Nephron progenitor cell (in vitro differentiated cells): Measurements from ENCODE around the gene TBC1D14.

Source experiments
- DNase-seq: peaks from one replicate; pipeline ENCODE4 v3.0.0; 2021
- H3K27ac Mint-ChIP-seq: 2 replicates; pipeline ENCODE4 v1.8.0; 2021; ENCODE audit warnings: mild to moderate bottlenecking, moderate library complexity, mixed read lengths
- H3K27me3 Mint-ChIP-seq: 2 replicates; pipeline ENCODE4 v1.8.0; 2021; ENCODE audit warnings: mild to moderate bottlenecking, low read depth, mixed read lengths; ENCODE audit not compliant: poor library complexity
- H3K36me3 Mint-ChIP-seq: 2 replicates; pipeline ENCODE4 v1.8.0; 2021; ENCODE audit warnings: low read depth, mixed read lengths
- H3K4me1 Mint-ChIP-seq: 2 replicates; pipeline ENCODE4 v1.8.0; 2021; ENCODE audit warnings: mixed read lengths
- H3K4me3 Mint-ChIP-seq: 2 replicates; pipeline ENCODE4 v1.8.0; 2021; ENCODE audit warnings: mild to moderate bottlenecking, moderate library complexity, mixed read lengths
- H3K9me3 Mint-ChIP-seq: 2 replicates; pipeline ENCODE4 v1.8.0; 2021; ENCODE audit warnings: mild to moderate bottlenecking, moderate library complexity, mixed read lengths
- TF ChIP-seq, protein P1 (sequence below): fragments of 200-600 bp; sonication (generic); IDR thresholded peaks from 2 replicates; pipeline ENCODE4 v1.5.0; 2021; ENCODE audit warnings: antibody characterized with exemption

Gene TBC1D14

DNA sequence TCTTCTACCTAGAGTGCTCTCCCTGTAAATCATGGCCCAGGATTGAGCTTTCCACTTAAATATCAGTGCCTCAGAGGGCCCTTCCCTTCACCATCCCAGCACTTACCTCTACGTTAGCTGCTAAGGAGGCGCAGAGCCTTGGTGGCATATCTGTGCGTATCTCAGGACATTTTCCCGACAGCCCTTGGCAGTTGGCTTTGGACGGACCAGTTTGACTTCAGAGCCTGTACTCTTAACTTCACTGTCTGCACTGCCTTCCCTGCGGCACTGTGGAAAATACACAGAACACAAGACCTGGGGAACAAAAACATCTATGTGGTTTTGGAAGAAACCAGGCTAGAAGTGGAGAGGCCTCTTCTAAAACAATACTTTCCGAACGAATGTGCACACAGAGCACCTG lies 135.9 kb downstream of the TBC1D14 start:
- Mint-ChIP-seq H3K4me1 (peaks cover 57% of the 10 kb centered on the region), H3K27ac (peak overlapping the region; percentile 30), H3K4me3 (peak overlapping the region; percentile 86)

DNA sequence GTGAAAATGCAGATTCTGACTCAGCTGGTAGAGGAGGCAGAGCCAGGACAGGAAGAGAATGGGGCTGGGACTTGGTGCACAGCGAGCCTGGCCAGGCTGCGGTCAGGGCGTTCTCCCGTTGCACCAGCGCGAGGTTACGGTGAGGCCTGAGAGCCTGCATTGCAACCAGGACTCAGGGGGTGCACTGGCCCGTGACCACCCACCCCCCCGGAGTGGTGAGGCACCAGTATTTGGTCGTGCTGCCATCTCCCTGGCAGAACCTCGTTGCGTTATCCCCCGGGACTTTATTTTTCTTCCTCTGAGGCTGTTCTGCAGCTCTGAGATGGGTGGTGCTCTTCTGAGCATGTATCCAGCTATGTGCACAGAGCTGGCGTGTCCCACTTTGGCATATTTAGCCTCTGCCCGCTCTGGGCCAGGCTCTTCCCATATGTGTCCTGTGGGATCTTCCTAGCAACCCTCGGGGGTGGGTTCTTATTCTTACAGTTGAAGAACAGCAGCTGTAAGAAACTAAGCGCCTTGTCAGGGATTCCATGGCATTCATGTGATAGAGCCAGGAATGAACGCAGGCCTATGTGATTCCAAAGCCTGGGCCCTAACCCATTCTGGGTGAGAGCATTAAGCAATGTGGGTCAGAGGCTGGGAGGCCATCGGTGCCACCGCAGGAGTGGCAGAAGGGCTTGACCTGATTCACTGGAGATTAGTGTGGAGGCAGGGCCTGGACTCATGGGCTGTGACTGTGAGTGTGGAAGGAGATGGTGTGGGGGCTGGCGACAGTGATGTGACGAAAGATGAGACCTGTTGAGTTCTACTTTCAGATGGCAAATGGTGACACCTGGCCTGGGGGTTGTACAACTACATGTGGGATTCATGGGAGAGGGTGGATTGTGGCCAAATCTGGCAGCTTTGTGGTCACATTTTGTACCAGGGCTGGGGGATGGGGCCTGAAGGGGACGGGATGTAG lies 136.6 kb downstream of the TBC1D14 start:
- H3K4me3 Mint-ChIP-seq: peak overlapping the region; percentile 86
- H3K27ac Mint-ChIP-seq: peak overlapping the region; percentile 76
- peaks cover 59% of the 10 kb centered on the region for H3K4me1 Mint-ChIP-seq
- peaks cover 3% of the 10 kb centered on the region for H3K36me3 Mint-ChIP-seq
- DNase-seq: no peak
- TF ChIP-seq, protein P1, sequence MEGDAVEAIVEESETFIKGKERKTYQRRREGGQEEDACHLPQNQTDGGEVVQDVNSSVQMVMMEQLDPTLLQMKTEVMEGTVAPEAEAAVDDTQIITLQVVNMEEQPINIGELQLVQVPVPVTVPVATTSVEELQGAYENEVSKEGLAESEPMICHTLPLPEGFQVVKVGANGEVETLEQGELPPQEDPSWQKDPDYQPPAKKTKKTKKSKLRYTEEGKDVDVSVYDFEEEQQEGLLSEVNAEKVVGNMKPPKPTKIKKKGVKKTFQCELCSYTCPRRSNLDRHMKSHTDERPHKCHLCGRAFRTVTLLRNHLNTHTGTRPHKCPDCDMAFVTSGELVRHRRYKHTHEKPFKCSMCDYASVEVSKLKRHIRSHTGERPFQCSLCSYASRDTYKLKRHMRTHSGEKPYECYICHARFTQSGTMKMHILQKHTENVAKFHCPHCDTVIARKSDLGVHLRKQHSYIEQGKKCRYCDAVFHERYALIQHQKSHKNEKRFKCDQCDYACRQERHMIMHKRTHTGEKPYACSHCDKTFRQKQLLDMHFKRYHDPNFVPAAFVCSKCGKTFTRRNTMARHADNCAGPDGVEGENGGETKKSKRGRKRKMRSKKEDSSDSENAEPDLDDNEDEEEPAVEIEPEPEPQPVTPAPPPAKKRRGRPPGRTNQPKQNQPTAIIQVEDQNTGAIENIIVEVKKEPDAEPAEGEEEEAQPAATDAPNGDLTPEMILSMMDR: no peak
- no peaks in the 10 kb centered on the region for H3K9me3 Mint-ChIP-seq
- H3K27me3 Mint-ChIP-seq: peaks cover 12% of the 10 kb centered on the region

More for the DNA sequence above, 135.9 kb downstream of the TBC1D14 start:
- Mint-ChIP-seq H3K9me3 (no peaks in the 10 kb centered on the region), H3K36me3 (peaks cover 3% of the 10 kb centered on the region), H3K27me3 (peaks cover 19% of the 10 kb centered on the region)
- TF ChIP-seq, protein P1: no peak
- no peak for DNase-seq

GRCh38 chr4:7046971-7047370 lies 137.3 kb downstream of the TBC1D14 start:
- Mint-ChIP-seq H3K27ac (peak overlapping the region; percentile 76), H3K4me1 (peaks cover 52% of the 10 kb centered on the region), H3K4me3 (no peak overlapping the region), H3K9me3 (no peaks in the 10 kb centered on the region), H3K36me3 (peaks cover 3% of the 10 kb centered on the region), H3K27me3 (peaks cover 5% of the 10 kb centered on the region)
- TF ChIP-seq, protein P1: no peak
- no peak for DNase-seq

DNA sequence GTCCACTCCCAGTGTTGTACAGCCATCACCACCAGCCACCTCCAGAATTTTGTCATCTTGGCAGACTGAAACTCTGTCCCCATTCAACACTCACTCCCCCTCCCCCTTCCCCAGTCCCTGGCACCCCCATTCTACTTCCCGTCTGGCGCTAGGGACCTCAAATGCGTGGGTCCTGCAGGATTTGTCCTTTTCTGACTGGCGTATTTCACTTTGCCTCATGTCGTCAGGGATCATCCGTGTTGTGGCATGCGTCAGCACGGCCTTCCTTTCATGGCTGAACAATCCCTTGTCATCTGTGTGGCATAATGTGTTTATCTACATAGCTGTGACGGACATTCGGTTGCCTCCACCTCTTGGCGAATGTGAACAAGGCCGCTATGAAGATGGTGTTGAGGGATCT lies 139.0 kb downstream of the TBC1D14 start:
- H3K9me3 Mint-ChIP-seq: no peaks in the 10 kb centered on the region
- no peak overlapping the region for H3K27ac Mint-ChIP-seq
- TF ChIP-seq, protein P1: no peak
- no peak for DNase-seq
- H3K4me3 Mint-ChIP-seq: no peak overlapping the region
- H3K27me3 Mint-ChIP-seq: no peaks in the 10 kb centered on the region
- peaks cover 4% of the 10 kb centered on the region for H3K36me3 Mint-ChIP-seq
- H3K4me1 Mint-ChIP-seq: peaks cover 57% of the 10 kb centered on the region

GRCh38 chr4:7049295-7049694 lies 139.7 kb downstream of the TBC1D14 start:
- H3K4me3 Mint-ChIP-seq: no peak overlapping the region

More at GRCh38 chr4:7049295-7049694, 139.7 kb downstream of the TBC1D14 start:
- DNase-seq: no peak
- TF ChIP-seq, protein P1: no peak
- Mint-ChIP-seq H3K36me3 (peaks cover 11% of the 10 kb centered on the region), H3K9me3 (no peaks in the 10 kb centered on the region), H3K27me3 (no peaks in the 10 kb centered on the region), H3K4me1 (peaks cover 53% of the 10 kb centered on the region), H3K27ac (no peak overlapping the region)
